KBM-7 (cell line): ENCODE measurements around the gene FIGNL2.

Source experiments
- DNase-seq: peaks from one replicate; pipeline ENCODE4 v3.0.0-alpha.2; 2015
- in situ Hi-C: fragments of 300-500 bp; cut with MboI; formaldehyde crosslinking; loops from 2 replicates; pipeline ENCODE4 v1.14.3; 2020; ENCODE audit warnings: low sequenced_read_pairs, low pct_unique_long_range_greater_than_20kb, mixed read lengths

The FIGNL2 gene

DNA sequence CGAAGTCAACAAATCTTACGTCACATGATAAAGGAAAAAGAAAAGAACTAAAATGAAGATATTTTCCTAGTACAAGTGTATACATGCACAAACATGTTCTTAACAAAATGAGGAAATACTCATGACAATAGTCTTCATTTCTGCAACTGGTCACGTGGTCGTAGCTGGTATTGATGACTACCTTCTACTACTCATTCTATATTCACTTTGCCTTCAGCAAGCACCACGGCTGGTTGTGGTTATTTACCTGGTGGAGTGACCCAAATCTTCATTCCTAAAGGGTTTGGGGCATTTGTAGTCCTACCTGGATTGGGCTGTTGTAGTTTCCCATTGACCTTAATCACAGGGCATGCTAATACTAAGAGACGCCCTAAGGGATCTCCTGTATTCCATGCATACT is 51.2 kb downstream of the FIGNL2 start:
- DNase-seq: no peak
- in situ Hi-C loops: no loop called here

DNA sequence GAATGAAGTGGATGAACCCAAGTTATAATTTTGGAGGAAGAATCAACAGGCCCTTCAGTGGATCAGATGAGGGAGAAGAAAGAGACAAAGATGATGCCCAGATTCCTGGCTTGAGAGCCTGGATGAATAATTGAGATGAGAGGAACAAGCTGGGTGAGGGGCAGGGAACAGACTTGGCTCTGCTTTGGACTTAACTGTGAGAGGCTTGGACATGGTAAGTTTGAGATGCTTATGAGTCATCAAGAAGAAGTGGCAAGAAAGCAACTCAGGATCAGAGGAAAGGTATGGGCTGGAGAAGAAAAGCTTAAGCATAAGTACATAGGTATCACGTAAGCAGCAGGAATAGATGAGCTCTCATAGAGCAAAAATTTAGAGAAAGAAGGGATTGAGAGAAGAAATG is 55.3 kb downstream of the FIGNL2 start:
- DNase-seq: no peak
- in situ Hi-C loops: no loop called here

DNA sequence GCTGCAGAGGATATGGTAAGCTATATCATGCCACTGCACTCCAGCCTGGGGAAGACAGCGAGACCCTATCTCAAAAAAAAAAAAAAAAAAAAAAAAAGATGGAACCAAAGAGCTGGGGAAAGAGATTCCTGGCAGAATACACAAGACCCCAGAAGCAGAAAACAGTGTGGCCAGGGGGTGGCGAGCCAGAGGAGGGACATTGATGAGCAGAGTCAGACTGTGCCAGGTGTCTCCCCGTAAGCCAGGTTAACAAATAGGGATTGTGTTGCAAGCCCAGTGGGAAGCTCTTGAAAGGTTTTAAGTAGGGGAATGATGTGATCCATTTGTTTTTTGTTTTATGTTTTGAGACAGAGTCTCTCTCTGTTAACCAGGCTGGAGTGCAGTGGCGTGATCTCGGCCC is 56.1 kb downstream of the FIGNL2 start:
- DNase-seq: no peak
- in situ Hi-C loops: no loop called here

DNA sequence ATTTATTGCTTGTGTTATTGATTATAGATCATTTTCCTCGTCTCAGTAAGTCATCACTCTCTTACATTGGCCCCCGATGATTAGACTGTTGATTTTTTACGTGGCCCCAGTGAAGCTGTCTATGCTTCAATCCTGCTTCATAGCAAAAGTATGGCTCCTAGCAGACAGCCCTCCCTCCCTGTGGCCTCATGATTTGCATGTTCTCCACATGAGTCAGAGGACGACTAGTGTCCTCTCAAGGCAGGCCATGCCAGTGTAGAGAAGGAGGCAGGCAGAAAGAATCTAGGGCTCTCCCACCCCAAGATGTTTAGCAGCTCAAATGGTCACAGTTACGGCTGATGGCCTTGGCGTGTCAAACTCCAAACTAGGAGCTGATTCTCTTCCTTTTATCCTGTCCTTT is 59.6 kb downstream of the FIGNL2 start:
- in situ Hi-C loops: no loop called here
- DNase-seq: no peak

DNA sequence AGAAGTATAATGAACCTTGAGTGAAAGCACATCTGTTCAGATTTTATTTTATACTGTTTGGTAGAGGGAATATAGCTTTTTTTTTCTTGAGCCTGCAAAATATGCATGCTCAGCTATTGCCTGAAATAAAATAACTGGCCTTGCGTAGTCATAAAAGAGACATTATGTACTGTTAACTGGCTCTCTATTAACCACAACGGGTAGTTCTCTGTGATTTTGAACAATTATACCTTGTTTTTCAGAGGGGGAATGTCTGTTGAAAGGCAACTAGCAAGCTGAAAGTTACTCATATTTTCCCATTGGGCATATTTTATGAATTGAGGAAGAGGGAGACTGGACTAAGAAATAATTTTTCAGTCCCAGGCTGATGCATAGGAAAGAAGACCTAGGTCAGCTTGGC is 62.6 kb downstream of the FIGNL2 start:
- in situ Hi-C loops: no loop called here
- DNase-seq: no peak

DNA sequence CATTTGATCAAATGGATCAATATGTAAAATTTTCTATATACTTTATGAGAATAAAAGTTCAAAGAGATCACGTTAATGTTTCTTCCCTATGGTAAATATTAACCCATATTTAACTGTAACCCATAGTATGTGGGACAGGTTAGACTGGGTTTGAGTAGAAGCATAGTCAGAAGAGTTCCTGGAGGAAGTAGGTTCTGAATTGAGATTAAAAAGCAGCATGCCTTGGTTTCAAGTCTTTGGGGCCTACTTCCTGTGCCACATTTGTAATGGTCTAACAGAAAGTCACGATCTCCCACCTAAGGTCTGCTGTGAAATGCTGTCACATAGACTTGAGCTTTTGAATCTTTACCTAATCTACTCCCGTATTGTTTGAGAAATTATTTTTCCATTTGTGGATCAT is 63.8 kb downstream of the FIGNL2 start:
- DNase-seq: no peak
- in situ Hi-C loops: no loop called here

DNA sequence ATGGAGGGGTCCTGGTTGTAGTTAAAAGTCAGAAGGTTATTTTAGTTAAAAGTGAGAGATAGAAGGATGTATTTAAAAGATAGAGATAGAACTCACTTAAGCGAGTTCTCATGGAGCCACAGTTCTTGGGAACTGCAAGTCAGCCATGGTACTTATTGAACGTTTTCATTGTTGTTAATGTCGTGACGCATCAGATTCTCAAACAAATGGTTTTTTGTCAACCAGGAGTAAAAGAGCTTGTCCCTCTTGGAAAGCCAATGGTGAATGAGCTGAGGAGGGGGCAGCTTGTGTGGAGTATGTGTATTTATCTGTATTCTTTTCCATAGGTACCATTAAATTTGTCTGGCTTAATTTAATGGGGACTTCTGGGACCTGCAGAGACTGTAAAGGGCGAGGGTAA is 68.6 kb downstream of the FIGNL2 start:
- in situ Hi-C loops: no loop called here
- DNase-seq: no peak

DNA sequence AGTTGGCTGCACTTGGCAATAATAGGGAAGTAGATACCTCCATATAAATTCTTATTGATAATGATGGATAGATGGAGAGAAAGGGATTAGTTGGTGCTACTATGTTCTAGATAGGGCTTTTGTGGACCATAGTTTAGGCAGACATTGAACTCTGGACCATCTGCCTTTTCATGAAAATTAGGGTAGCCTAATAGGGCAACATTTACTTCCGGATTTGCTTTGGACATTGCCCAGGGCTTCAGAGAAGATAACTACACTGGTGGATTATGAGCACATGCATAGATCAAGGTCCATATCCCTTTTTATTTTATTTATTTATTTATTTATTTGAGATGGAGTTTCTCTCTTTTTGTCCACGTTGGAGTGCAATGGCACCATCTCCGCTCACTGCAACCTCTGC is 70.5 kb downstream of the FIGNL2 start:
- no peak for DNase-seq
- in situ Hi-C loops: no loop called here

DNA sequence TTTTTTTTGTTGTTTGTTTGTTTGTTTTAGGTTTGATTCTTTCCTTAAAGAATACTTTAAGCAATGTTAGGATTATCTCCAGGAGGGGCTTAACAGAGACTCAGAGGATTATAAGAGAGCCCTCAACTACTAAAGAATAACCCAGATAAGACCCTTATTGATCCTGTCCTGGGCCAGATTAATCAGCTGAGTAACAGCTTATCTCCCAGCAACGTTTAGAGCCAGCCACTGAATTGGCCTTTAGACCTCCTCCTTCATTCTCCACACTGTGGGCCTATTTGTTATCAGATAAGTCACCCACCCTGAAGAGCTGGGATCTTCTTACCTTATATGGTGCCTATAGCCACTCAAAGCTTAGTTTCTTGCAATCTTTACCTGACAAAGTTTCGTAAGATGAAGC is 71.1 kb downstream of the FIGNL2 start:
- in situ Hi-C loops: no loop called here
- no peak for DNase-seq

DNA sequence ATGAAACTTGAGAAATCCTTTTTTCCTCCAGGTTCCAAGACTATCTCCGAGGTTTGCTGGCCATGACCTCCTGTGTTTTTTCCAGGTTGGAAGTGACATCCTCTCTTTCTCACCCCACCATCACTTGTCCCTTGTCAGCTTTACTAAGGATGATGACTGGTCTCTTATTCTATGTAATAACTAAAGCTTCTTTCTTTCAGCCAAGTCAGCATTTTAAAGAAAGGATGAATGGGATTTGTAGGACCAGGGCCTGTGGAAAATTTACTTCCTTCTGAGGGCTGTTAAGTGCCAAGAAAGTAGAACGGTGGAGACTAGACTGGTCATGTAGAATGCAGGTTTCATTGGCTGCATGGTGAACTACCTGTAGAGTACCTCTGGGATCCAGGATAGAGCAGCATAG is 73.6 kb downstream of the FIGNL2 start:
- no peak for DNase-seq
- in situ Hi-C loops: no loop called here

DNA sequence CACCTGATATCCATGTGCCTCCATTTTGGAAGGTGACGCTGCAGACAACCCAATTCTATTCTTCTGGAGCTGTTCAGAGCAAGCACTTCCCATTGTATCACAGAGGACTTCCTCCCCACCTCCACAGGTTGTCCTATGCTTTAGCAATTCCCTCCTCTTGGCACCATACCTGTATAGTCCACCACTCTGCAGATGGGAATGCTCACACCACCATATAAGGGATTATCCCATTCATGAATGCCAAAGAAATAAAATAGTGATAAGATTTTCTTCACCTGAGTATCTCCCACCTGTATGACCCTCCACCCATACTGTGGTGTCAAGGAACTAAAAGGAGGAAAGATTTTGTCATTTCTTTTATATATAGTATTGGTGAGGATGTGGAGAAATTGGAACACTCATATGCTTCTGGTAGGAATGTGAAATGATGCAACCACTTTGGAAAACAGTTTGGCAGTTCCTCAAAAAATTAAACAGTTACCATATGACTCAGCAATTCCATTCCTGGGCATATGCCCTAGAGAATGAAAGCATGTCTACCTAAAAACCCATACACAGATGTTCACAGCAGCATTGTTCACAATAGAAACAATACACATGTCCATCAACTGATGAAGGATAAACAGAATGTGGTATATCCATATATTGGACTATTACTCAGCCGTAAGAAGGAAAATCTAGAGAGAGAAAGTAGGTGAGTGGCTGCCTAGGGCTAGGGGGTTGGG is 75.2 kb downstream of the FIGNL2 start:
- in situ Hi-C loops: no loop called here
- peak; percentile 37 for DNase-seq

DNA sequence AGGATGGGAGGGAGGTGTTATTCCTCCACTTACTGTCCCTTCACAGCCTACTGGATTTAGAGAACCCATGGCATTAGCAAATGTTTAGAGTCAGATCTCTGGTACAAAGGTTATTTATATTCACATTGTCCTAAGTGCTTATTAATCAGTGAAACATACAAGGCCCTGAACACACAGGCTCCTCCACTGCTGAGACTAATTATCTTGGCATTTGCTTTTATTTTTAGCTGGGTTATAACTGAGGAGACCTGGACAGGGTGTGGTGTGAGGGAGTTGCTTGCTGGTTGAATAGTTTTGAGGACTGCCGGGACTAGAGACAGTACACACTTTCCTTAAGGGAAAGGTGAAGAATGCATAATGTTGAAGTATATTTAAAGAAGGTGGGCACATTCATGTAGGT is 77.5 kb downstream of the FIGNL2 start:
- no peak for DNase-seq
- in situ Hi-C loops: no loop called here
